ENCODE data around the gene EXOC2. TPM values are rescaled to one million over a fixed set of nuclear protein-coding genes. Genes with fewer than 3 reads are reported as not detected.

Gene EXOC2
- total and polyA plus RNA-seq, 2 experiments from 2014 or later: 28.9 to 29.2 TPM

- Histone ChIP-seq H3K27me3 (no peaks in the 10 kb centered on the region), H3K27ac (peak overlapping the region; percentile 37), H3K4me3 (no peak overlapping the region), H3K4me1 (ENCODE audit: low read depth) (peaks cover 21% of the 10 kb centered on the region), H3K9me3 (ENCODE audit: low read depth) (no peaks in the 10 kb centered on the region), H3K36me3 (no peaks in the 10 kb centered on the region)
- no peak for TF ChIP-seq CTCF (IDR thresholded peaks at IDR 0.05; ENCODE audit: low read depth, low read length)
- DNase-seq (ENCODE audit: low read depth in 1 of 2, low spot score in 1 of 2): peak in 1 of 2 donors; percentile 27
Observed at GRCh38 chr6:657743-658142, 35.2 kb downstream of the EXOC2 start.

- Histone ChIP-seq H3K27ac (peak within 1 kb of the TSS; percentile 37), H3K4me3 (no peak within 1 kb of the TSS), H3K27me3 (no peaks in the 10 kb centered on the region), H3K4me1 (ENCODE audit: low read depth) (peaks cover 21% of the 10 kb centered on the region), H3K9me3 (ENCODE audit: low read depth) (no peaks in the 10 kb centered on the region), H3K36me3 (no peaks in the 10 kb centered on the region)
- no peak for TF ChIP-seq CTCF (IDR thresholded peaks at IDR 0.05; ENCODE audit: low read depth, low read length)
- DNase-seq (ENCODE audit: low read depth in 1 of 2, low spot score in 1 of 2): no peak
Observed at GRCh38 chr6:656460-657252, 36.3 kb downstream of the EXOC2 start, which contains the start of gene HUS1B. Gene HUS1B, minus strand, starts transcription at chr6:657100. Its CDS starts 156 bp downstream, at chr6:656944.

- Histone ChIP-seq H3K4me3 (no peak overlapping the region), H3K27me3 (no peaks in the 10 kb centered on the region), H3K9me3 (ENCODE audit: low read depth) (no peaks in the 10 kb centered on the region), H3K36me3 (no peaks in the 10 kb centered on the region), H3K4me1 (ENCODE audit: low read depth) (peaks cover 26% of the 10 kb centered on the region), H3K27ac (no peak overlapping the region)
- DNase-seq (ENCODE audit: low read depth in 1 of 2, low spot score in 1 of 2): no peak
- no peak for TF ChIP-seq CTCF (IDR thresholded peaks at IDR 0.05; ENCODE audit: low read depth, low read length)
Observed at GRCh38 chr6:654136-654535, 38.8 kb downstream of the EXOC2 start.

GRCh38 chr6:652865-653264, 40.1 kb downstream of the EXOC2 start:
- no peak overlapping the region for H3K4me3 ChIP-seq
- no peak for TF ChIP-seq CTCF (IDR thresholded peaks at IDR 0.05; ENCODE audit: low read depth, low read length)
- no peaks in the 10 kb centered on the region for H3K9me3 ChIP-seq (ENCODE audit: low read depth)
- H3K36me3 ChIP-seq: no peaks in the 10 kb centered on the region
- no peak for DNase-seq (ENCODE audit: low read depth in 1 of 2, low spot score in 1 of 2)
- no peaks in the 10 kb centered on the region for H3K27me3 ChIP-seq
- no peak overlapping the region for H3K27ac ChIP-seq
- H3K4me1 ChIP-seq (ENCODE audit: low read depth): peaks cover 18% of the 10 kb centered on the region

GRCh38 chr6:650098-650497, 42.8 kb downstream of the EXOC2 start:
- no peaks in the 10 kb centered on the region for H3K9me3 ChIP-seq (ENCODE audit: low read depth)
- no peak overlapping the region for H3K4me3 ChIP-seq
- H3K27ac ChIP-seq: no peak overlapping the region
- no peaks in the 10 kb centered on the region for H3K36me3 ChIP-seq
- no peak for TF ChIP-seq CTCF (IDR thresholded peaks at IDR 0.05; ENCODE audit: low read depth, low read length)
- H3K4me1 ChIP-seq (ENCODE audit: low read depth): peaks cover 7% of the 10 kb centered on the region
- H3K27me3 ChIP-seq: no peaks in the 10 kb centered on the region
- DNase-seq (ENCODE audit: low read depth in 1 of 2, low spot score in 1 of 2): peak in 1 of 2 donors; percentile 47
